DMS79 treated with DMSO at 0.1 percent for 48 hours (cell line): Measurements from ENCODE around the gene ARFGAP1.
"Not testable (repeated sequence)": the region's sequence is repeated elsewhere in the genome, so short reads cannot be mapped to it uniquely, and the experiment has no call there.

Experiments
- DNase-seq: peaks from one replicate; lab custom pipeline; 2025; lab: John Stamatoyannopoulos, UW

Gene ARFGAP1

DNA sequence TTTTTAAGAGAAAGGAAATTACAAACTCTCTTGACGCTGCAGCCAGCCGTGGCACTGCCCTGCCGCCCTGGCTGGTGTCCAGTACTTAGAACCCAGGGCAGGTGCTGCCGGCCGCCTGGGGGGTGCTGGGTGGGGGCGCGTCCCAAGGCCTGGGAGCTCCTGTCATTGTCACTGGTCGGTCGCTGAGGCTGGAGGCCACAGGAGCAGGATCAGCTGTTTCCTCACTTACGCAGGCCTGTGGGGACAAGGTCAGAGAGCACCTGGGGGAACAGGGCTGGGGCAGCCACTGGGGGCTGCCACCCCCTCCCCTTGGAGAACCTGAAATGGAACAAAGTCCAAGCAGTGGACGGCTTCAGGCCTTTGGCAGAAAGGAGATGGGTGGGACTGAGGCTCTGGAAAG is 31.3 kb upstream of the ARFGAP1 start:
- DNase-seq = peak; percentile 87

DNA sequence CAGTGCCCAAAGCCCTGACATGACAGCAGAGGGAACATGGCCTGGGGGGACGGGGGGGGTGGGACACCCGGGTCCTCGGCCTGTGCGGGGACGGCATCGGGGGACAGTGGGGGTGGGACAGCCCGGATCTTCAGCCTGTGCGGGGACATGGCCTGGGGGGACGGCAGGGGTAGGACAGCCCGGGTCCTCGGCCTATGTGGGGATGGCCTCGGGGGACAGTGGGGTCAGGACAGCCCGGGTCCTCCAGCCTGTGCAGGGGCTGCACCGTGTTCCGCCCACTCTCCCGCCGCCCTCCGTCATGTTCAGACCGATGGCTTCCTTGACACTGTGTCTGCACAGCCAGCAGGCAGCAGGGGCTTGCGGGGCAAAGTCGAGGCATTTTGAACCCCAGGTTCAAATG is 29.9 kb upstream of the ARFGAP1 start:
- no peak for DNase-seq

DNA sequence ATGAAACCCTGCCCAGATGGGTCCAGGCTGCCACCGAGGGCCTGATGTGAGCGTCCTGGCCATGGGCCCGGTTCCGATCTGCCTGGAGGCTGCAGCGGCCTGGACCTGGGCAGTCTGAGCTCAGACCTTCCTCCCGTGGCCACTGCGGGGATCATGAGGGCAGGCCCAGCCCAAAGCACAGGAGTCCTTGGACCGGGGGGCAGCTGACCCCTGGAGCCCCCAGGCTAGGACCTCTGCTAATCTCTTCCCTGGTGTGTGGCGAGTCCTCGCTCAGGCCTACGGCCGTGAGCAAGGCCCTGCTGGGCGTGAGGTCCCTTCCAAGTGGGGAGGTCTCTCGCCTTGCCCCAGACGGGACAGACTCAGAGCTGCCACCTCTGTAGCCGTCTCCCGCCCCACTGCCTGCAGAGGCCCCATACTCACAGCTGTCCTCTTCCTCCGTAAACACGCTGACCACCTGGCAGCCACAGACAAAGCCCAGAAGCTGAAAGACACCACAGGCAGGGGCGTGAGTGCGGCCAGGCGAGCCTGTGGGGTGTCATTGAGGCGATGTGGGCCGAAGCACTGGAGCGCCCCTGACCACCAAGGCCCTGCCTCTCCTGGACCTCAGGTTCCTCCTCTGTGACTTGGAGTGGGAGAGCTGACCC is 28.9 kb upstream of the ARFGAP1 start:
- DNase-seq = no peak

DNA sequence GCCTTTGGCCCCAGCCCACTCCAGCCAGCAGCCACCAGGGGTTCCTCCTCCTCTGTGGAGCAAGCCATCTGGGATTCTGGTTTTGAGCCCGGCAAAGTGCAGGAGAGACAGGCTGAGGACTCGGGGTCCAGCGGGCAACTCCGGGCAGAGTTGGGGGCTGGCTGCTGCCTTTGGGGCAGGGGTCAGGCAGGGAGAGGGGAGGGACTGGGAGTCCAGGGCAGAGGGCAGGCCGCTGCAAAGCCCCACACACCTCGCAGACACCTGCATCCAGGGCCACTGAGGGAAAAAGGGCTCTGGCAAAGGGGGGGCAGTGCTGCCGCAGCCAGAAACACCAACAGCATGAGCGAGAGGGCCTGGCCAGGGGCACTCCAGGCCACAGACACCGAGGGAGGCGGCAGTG is 28.1 kb upstream of the ARFGAP1 start:
- DNase-seq = no peak

DNA sequence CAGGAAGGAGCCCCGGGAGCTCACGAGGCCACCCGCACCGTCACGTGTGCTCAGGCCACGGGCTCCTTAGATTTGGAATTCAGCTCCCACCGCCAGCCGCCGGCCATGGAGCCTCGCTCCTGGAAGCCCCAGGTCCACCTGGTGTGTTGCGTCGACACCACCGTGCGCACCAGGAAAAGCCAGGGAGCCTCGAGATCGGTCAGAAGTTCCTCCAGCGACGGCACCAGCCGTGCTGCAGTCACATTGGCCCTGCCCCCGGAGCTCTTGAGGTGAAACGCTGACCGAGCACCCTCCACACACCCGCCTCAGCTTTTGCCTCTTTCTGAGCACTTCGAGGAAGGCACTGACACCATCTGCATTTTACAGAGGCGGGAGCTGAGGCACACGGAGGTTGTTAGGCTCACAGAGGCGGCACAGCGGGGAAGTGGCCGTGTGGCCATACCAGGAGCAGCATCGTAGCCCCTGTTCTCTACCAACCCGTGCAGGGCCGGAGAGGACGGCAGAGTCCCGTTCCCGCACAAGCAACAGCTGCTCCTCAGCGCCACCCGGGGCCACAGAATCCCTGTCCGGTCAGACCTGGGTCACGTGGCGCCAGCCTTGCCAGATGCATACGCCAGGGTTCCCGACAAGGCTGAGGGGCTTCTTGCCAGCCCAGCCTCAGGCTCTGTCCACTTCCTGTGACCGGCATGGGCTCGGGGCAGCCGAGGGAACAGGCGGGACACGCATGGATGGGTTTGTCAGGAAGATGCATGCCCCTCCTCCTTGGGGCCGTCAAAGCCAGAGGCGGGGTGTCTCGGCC is 25.9 kb upstream of the ARFGAP1 start:
- peak; percentile 22 for DNase-seq

DNA sequence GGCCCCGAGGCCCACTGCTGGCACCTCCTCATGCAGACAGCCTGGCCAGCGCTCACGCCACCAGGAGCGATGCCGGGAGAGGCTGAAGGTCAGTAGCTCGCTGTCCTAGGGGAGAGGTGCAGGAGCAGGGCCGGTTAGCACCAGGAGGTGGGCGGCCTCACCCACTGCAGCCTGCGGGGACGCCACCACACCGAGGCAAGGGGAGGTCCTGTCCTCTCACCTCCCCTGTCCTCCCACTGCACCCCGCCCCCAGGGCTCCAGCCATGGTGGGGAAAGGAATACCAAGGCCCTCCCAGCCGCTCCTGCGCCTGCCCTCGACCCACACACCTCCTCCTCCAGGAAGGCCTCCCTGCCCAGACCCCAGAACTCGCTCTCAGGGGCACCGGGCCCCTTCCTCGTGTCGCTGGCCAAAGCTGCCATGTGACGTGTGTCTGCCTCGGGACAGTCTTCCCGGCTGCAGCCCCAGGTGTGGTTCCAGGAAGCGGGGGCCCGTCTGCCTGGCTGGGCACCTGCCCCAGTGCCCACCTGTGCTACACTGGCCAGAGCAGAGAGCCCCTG is 24.9 kb upstream of the ARFGAP1 start:
- no peak for DNase-seq

- no peak for DNase-seq
Observed at GRCh38 chr20:63248835-63249591, 23.6 kb upstream of the ARFGAP1 start.

- DNase-seq = no peak
Observed at GRCh38 chr20:63249891-63250290, 22.7 kb upstream of the ARFGAP1 start.

GRCh38 chr20:63251350-63251749 is 21.3 kb upstream of the ARFGAP1 start:
- DNase-seq = not testable (repeated sequence)

DNA sequence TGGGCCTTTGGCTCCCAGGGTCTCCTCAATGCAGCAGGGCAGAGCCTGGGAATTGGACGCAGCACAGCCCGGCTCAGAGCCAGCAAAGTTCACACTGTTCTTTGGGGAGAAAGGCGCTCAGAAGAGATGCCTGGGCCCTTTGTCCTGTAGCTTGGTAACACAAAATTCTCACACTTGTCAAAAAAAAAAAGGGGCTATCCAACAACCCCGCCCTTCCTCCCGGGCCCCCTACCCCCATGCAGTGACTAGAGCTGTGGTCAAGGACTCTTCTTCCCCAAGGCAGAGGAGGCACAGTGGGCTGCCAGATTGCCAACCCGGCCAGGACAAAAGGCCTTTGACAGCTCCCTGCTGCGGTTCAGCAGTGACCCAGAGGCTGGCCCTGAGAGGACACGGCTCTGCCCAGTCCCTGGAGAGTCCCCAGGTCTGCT is 20.3 kb upstream of the ARFGAP1 start:
- DNase-seq = no peak

- DNase-seq = no peak
Observed at GRCh38 chr20:63253065-63253437, 19.6 kb upstream of the ARFGAP1 start.

DNA sequence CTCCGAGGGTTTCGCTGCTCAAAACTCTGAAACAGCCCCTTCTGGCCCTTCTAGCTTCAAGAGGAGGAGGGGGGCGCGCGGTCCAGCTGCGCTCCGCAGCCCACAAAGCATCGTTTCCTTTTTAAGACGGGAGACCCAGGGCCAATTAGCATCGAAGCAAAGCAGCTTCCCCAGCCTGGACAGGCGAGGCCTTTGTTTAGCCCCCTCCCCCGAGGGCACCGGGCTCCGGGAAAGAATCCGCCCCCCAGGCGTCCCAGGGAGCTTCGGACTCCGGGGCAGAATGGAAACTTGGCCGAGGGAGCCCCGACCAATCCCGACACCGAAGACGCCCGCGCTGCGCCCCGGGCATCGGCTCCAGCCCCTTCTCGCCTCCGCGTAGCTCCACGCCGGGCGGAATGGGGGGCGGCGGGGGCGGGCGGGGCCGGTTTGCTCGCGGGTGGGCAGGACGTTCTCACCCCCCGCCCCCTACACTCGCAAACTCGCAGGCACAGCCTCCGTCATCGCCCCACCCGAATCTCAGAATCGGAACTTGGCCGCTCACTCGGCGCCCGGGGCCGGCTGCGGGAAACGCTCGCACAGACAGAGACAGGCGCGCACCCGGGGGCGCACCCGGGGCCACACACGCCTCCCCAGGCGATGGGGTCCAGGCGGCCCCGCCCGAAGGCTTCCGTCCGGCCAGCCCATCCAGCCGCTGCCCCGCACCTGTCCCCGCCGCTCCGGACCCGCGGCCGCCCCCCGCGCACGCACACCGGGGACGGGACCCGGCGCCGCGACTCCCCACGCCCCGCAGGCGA is 19.0 kb upstream of the ARFGAP1 start:
- DNase-seq = no peak

DNA sequence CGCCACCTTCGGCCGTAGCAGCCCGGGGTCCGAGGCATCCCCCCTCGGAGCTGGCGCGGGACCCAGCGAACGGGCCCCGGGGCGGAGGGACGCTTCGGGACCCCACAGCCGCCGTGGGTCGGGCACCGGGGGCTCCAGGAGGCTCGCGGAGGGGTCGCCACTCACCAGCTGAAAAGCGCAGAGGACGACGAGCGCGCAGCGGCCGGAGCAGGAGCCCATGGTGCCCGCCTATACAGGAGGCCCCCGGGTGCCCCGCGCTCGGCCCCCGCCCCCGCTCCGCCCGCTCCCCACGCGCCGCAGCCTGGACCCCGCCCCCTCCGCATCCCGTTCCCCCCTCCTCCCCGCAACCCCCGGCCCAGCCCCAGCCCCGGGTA is 18.4 kb upstream of the ARFGAP1 start, which contains the start of gene NKAIN4:
TSS of gene NKAIN4 (minus strand) at position 232 of the 374 bp plus-strand sequence. CDS start at position 219, 13 bp downstream.
- DNase-seq = no peak

DNA sequence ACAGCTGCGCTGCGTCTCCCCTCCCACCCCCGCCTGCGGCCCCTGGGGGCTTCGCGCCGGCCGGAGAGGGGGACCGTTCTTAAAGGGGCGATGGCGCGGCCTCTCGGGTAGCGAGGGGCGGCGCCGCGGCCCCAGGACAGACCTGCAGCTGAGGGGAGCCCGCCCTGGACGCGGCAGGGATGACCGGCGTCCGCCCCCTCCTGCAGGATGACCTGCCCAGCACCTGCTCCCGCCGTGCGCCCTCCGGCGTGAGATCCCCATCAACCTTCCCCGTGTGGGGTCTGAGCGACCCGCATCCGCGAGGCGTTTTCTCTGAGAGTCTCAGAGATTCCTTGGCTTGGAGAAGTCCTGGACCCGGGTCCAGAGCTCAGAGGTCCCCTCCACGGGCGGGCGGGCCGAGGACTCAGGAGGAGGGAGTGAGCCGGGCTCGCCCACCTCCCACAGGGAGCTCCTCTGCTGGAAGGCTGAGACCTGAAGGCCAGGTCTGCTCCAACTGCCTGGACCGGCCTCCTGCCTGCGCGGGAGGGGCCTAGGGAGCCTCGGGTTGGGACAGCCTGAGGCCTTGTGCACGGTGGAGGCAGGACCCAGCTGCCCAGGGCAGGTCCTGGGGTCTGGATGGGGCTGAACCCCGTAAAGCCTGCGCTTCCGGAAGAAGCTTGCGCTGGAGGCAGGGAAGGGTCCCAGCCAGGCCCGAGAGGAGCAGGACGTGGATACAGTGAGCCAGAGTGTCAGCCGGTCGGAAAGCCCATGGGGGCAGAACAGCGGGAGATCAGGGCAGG is 17.8 kb upstream of the ARFGAP1 start:
- DNase-seq = no peak

- DNase-seq = peak; percentile 47
Observed at GRCh38 chr20:63255931-63256704, 16.5 kb upstream of the ARFGAP1 start.

- DNase-seq = no peak
Observed at GRCh38 chr20:63256954-63257353, 15.7 kb upstream of the ARFGAP1 start.

DNA sequence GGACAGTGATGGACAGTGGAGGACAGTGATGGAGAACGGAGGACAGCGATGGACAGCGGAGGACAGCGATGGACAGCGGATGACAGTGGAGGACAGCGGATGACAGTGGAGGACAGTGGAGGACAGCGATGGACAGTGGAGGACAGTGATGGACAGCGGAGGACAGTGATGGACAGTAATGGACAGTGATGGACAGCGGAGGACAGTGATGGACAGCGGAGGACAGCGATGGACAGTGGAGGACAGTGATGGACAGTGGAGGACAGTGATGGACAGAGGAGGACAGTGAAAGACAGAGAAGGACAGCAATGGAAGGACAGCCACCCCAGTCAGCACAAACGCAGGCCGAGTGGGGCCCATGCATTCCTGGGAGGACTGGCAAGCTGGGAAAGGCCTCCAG is 15.0 kb upstream of the ARFGAP1 start:
- no peak for DNase-seq

- DNase-seq = no peak
Observed at GRCh38 chr20:63258781-63259180, 13.8 kb upstream of the ARFGAP1 start.

DNA sequence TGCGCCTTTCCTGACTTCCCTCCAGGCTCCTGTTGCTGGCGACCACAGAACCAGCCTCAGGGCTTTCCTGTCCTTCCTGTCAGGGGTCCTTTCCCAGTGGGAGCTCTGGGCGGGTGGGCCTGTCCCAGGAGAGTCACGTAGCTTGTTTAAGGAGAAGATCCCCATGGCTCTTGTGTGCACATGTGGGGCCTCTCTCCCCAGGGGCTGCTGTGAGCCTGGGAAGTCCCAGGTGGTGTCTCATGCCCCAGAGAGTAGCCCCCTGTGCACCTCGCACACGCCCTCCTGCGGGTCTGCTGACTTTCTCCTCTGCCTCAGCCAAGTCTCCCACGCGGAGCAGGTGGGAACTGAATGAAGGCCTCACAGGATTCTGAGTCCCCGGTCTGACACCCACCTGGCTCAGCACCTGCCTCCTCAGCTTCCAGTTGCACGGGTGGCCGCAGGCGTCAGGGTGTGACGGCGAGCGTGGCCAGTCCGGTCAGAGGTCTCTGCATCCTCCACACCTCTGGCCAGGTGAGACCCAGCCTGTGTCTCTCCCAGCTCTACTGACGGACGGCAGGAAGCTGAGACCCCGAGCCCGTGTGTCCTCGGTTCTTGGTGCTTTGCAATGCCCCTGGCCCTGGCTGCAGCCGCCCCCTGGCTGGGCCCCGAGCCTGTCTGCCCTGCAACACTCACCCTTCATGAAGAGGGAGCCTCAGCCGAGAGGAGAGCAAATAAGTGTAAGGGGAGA is 12.7 kb upstream of the ARFGAP1 start:
- no peak for DNase-seq
